ENCODE measurements around the gene PSMA5.

DNA sequence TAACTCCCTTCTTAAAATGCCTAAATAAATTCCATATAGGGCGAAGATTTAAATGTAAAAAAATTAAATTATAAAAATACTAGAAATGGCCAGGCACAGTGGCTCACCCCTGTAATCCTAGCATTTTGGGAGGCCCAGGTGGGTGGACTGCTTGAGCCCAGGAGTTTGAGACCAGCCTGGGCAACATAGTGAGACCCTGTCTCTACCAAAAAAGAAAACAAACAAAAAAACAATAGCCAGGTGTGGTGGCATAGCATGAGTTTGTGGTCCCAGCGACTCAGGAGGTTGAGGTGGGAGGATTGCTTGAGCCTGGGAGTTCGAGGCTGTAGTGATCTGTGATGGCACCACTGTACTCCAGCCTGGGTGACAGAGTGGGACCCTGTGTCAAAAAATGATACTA lies 46.3 kb downstream of the PSMA5 start:
- no peak for TF ChIP-seq CTCF (IDR thresholded peaks at IDR 0.05)
- TF ChIP-seq POLR2A (IDR thresholded peaks at IDR 0.05): no peak
